WTC11 (cell line): ENCODE data around the gene COPA.

Experiments
- CTCF ChIP-seq: fragments of 200-600 bp; IDR thresholded peaks from 2 replicates; pipeline ENCODE4 v1.8.0; 2022; ENCODE audit warnings: antibody characterized with exemption
- MAX ChIP-seq: sonication (generic); formaldehyde crosslinking; IDR thresholded peaks from 2 replicates; pipeline ENCODE4 v1.8.0; 2022; ENCODE audit warnings: mild to moderate bottlenecking, missing genetic modification reagents
- STAT6 ChIP-seq: sonication (generic); formaldehyde crosslinking; conservative IDR thresholded peaks from 2 replicates; pipeline ENCODE4 v1.8.1; 2023; ENCODE audit warnings: mild to moderate bottlenecking, low read depth, missing genetic modification reagents, moderate library complexity

- TF ChIP-seq STAT6 (CRISPR knock-in tag), result no peak
- no peak for TF ChIP-seq CTCF
- TF ChIP-seq MAX (CRISPR knock-in tag), result no peak
Observed at GRCh38 chr1:160370561-160371345, 27.7 kb upstream of the COPA start.
